Parathyroid adenoma (tissue), 2 donors: ENCODE data around the gene SLC22A8.
A peak's percentile ranks its signal among the peaks of the same experiment; 100 is the strongest.
"Not testable (repeated sequence)": the region's sequence is repeated elsewhere in the genome, so short reads cannot be mapped to it uniquely, and the experiment has no call there.

Source experiments
- H2AFZ ChIP-seq: fragments of 300-600 bp; sonication (generic); one replicate; pipeline ENCODE4 v1.7.0; 2017; ENCODE audit warnings: antibody characterized with exemption, mild to moderate bottlenecking
- H3K27ac ChIP-seq: fragments of 300-600 bp; sonication (generic); one replicate; pipeline ENCODE4 v1.7.0; 2017
- H3K27me3 ChIP-seq: fragments of 300-600 bp; sonication (generic); one replicate; pipeline ENCODE4 v1.7.0; 2017; ENCODE audit warnings: low read length; ENCODE audit not compliant: control insufficient read depth, insufficient read depth
- H3K36me3 ChIP-seq: fragments of 300-600 bp; sonication (generic); one replicate; pipeline ENCODE4 v1.7.0; 2017; ENCODE audit warnings: low read length; ENCODE audit not compliant: control insufficient read depth, insufficient read depth
- H3K4me1 ChIP-seq: fragments of 300-600 bp; sonication (generic); one replicate; pipeline ENCODE4 v1.7.0; 2017; ENCODE audit warnings: control low read depth
- H3K4me2 ChIP-seq: fragments of 300-600 bp; sonication (generic); one replicate; pipeline ENCODE4 v1.7.0; 2017; ENCODE audit warnings: low read length
- H3K4me3 ChIP-seq: fragments of 300-600 bp; sonication (generic); one replicate; pipeline ENCODE4 v1.7.0; 2017; ENCODE audit warnings: low read depth, low read length
- H3K79me2 ChIP-seq: fragments of 300-600 bp; sonication (generic); one replicate; pipeline ENCODE4 v1.7.0; 2017; ENCODE audit warnings: control low read depth
- H3K9ac ChIP-seq: fragments of 300-600 bp; sonication (generic); one replicate; pipeline ENCODE4 v1.7.0; 2017; ENCODE audit warnings: mild to moderate bottlenecking
- H3K9me3 ChIP-seq: fragments of 300-600 bp; sonication (generic); one replicate; pipeline ENCODE4 v1.7.0; 2017; ENCODE audit warnings: low read length; ENCODE audit not compliant: control insufficient read depth
- CTCF ChIP-seq: fragments of 300-600 bp; sonication (generic); IDR thresholded peaks from one replicate; pipeline ENCODE4 v1.7.0; 2017; ENCODE audit warnings: antibody characterized with exemption, mild to moderate bottlenecking
- donor health status: primary hyperparathyroidism.

SLC22A8 gene

GRCh38 chr11:63015521-63016215 is at the start of gene SLC22A8:
SLC22A8 (minus strand) TSS chr11:63015841; CDS start chr11:63014958, 883 bp downstream.
- no peaks in the 10 kb centered on the region for H3K27me3 ChIP-seq
- no peaks in the 10 kb centered on the region for H3K9me3 ChIP-seq
- no peak within 1 kb of the TSS for H3K4me2 ChIP-seq
- no peaks in the 10 kb centered on the region for H3K36me3 ChIP-seq
- no peak within 1 kb of the TSS for H3K4me3 ChIP-seq
- peak within 1 kb of the TSS; percentile 11 for H3K27ac ChIP-seq
- TF ChIP-seq CTCF, result no peak
- H2AFZ ChIP-seq, result no peak within 1 kb of the TSS
- H3K4me1 ChIP-seq, result peaks cover 2% of the 10 kb centered on the region
- H3K9ac ChIP-seq, result no peak within 1 kb of the TSS
- no peaks in the 10 kb centered on the region for H3K79me2 ChIP-seq

- not testable (repeated sequence) for H3K36me3 ChIP-seq, H3K27me3 ChIP-seq, H3K9ac ChIP-seq, H3K27ac ChIP-seq, H3K9me3 ChIP-seq, H3K79me2 ChIP-seq, H3K4me1 ChIP-seq, H2AFZ ChIP-seq, H3K4me2 ChIP-seq, H3K4me3 ChIP-seq
Observed at GRCh38 chr11:63046203-63046602, 30.6 kb upstream of the SLC22A8 start.

- Histone ChIP-seq H3K36me3 (no peaks in the 10 kb centered on the region), H3K27ac (no peak overlapping the region), H3K9me3 (no peaks in the 10 kb centered on the region), H3K4me3 (no peak overlapping the region), H2AFZ (no peak overlapping the region), H3K4me2 (no peak overlapping the region), H3K9ac (no peak overlapping the region), H3K79me2 (no peaks in the 10 kb centered on the region), H3K27me3 (no peaks in the 10 kb centered on the region), H3K4me1 (no peaks in the 10 kb centered on the region)
- no peak for TF ChIP-seq CTCF
Observed at GRCh38 chr11:63042596-63042995, 27.0 kb upstream of the SLC22A8 start.

GRCh38 chr11:63032457-63032856 is 16.8 kb upstream of the SLC22A8 start:
- Histone ChIP-seq H3K9me3 (no peaks in the 10 kb centered on the region), H3K4me3 (no peak overlapping the region)

More at GRCh38 chr11:63032457-63032856, 16.8 kb upstream of the SLC22A8 start:
- H3K4me1 ChIP-seq, result no peaks in the 10 kb centered on the region
- H3K27ac ChIP-seq, result no peak overlapping the region
- H3K79me2 ChIP-seq, result no peaks in the 10 kb centered on the region
- no peak overlapping the region for H3K4me2 ChIP-seq
- TF ChIP-seq CTCF, result no peak
- no peak overlapping the region for H3K9ac ChIP-seq
- H2AFZ ChIP-seq, result no peak overlapping the region
- no peaks in the 10 kb centered on the region for H3K27me3 ChIP-seq
- H3K36me3 ChIP-seq, result no peaks in the 10 kb centered on the region
